Fibroblast of lung (primary cell): ENCODE measurements around the gene SLC6A8.

Experiments
- CTCF ChIP-seq, 2 donors: IDR thresholded peaks in 1 of 2; conservative IDR thresholded peaks in 1 of 2; 1 replicate in 1 of 2; 2 replicates in 1 of 2; pipeline ENCODE4 v1.5.1; 2011 to 2012; ENCODE audit warnings: low read length in 2 of 2, control low read depth in 1 of 2, inconsistent platforms in 1 of 2, low read depth in 1 of 2, mild to moderate bottlenecking in 1 of 2
- EZH2 ChIP-seq: IDR thresholded peaks from 2 replicates; pipeline ENCODE4 v1.5.1; 2012; ENCODE audit warnings: low read length, control low read depth, mild to moderate bottlenecking; ENCODE audit errors: missing control alignments

GRCh38 chrX:153696100-153696499, 8.4 kb downstream of the SLC6A8 start:
- TF ChIP-seq CTCF (conservative IDR thresholded peaks at IDR 0.05 in 1 of 2, IDR thresholded peaks at IDR 0.05 in 1 of 2; ENCODE audit: low read depth in 1 of 2, low read length in 2 of 2): no peak
- TF ChIP-seq EZH2: no peak
